ENCODE measurements around the gene SLC44A5.
"Not testable (repeated sequence)": the region's sequence is repeated elsewhere in the genome, so short reads cannot be mapped to it uniquely, and the experiment has no call there.

Gene SLC44A5

DNA sequence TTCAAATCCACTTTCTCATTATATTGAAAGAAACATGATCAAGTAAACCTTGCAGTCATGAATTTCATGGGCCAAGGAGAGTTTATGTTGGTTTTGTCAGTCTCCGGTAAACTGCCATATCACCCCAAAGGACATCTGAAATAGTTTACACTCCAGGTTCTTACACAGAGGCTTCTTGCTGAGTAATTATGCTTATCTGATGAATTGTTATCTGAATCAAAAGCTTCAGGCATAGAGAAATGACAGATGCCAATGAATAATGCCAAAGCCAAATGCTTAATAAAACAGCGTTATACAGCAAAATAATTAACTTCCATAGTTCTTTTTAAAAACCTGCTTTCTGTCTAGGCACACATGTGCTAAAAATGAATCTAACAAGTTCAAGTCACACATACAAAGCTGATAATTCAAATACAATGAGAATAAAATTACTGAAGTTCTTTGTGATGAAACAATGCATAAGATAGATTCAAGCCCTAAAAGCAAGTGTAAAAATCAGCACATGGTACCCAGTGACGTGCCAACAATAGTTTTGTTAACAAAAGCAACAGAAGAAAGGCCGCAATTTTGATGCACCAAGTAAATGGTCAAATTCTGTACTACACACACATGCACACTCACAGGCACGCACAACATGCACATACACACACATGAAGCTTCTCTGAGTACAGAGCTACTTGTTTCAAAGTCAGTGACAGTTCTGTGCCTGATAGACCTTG is 109.2 kb downstream of the SLC44A5 start:
- Histone ChIP-seq H3K4me3 (no peak overlapping the region), H3K27me3 (no peaks in the 10 kb centered on the region), H3K9me3 (no peaks in the 10 kb centered on the region), H3K9ac (no peak overlapping the region), H3K36me3 (no peaks in the 10 kb centered on the region), H3K4me2 (no peak overlapping the region), H4K20me1 (no peaks in the 10 kb centered on the region), H3K4me1 (no peaks in the 10 kb centered on the region), H3K27ac (no peak overlapping the region)
- no peak for TF ChIP-seq Cebpa-rat (IDR thresholded peaks at IDR 0.05)

DNA sequence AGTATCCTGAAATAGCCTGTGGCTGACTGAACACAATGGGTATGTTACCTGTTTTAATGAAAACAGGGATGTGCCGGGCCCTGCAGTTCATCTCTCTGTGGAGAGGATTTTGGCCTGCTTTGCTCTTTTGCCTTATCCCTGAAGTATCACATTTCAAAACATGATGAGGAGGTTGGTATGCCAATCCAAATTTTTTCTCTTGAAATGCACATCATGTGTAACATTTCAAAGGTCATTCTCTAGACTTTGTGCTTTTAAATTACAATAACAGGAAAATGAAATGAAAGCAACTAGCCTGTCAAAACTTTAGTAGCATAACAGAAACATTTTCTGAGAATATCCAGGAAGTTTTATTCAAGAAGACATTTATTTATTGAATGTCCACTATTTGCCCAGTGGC is 118.9 kb downstream of the SLC44A5 start:
- Histone ChIP-seq H3K27me3 (no peaks in the 10 kb centered on the region), H3K4me2 (no peak overlapping the region), H3K36me3 (no peaks in the 10 kb centered on the region), H3K9ac (no peak overlapping the region), H3K4me1 (peaks cover 14% of the 10 kb centered on the region), H4K20me1 (no peaks in the 10 kb centered on the region), H3K27ac (no peak overlapping the region), H3K9me3 (peaks cover 13% of the 10 kb centered on the region), H3K4me3 (no peak overlapping the region)
- TF ChIP-seq Cebpa-rat (IDR thresholded peaks at IDR 0.05), result no peak

GRCh38 chr1:75487399-75487798 is 123.5 kb downstream of the SLC44A5 start:
- Histone ChIP-seq H4K20me1 (no peaks in the 10 kb centered on the region), H3K36me3 (no peaks in the 10 kb centered on the region), H3K9me3 (peaks cover 19% of the 10 kb centered on the region), H3K9ac (no peak overlapping the region), H3K27ac (no peak overlapping the region), H3K4me1 (peaks cover 14% of the 10 kb centered on the region), H3K27me3 (no peaks in the 10 kb centered on the region), H3K4me2 (peak overlapping the region; percentile 35; the same call in 1 of the 2 replicates), H3K4me3 (no peak overlapping the region)
- TF ChIP-seq Cebpa-rat (IDR thresholded peaks at IDR 0.05), result no peak

DNA sequence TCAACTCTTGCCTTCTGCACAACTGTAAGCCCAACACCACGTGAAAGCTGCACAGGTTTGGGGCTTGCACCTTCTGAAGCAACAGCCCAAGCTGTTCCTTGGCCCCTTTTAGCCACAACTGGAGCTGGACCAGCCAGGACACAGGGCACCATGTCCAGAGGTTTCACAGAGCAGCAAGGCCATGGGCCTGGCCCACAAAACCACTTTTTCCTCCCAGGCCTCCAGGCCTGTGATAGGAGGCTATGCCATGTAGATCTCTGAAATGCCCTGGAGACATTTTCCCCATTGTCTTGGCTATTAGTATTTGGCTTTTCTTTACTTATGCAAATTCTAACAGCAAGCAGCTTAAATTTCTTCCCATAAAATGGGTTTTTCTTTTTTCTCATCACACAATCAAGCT is 126.1 kb downstream of the SLC44A5 start:
- H3K27ac ChIP-seq, result no peak overlapping the region
- no peak overlapping the region for H3K4me3 ChIP-seq
- H3K4me2 ChIP-seq, result no peak overlapping the region
- no peaks in the 10 kb centered on the region for H3K36me3 ChIP-seq
- peaks cover 19% of the 10 kb centered on the region for H3K9me3 ChIP-seq
- H4K20me1 ChIP-seq, result no peaks in the 10 kb centered on the region
- peaks cover 8% of the 10 kb centered on the region for H3K4me1 ChIP-seq
- TF ChIP-seq Cebpa-rat (IDR thresholded peaks at IDR 0.05), result no peak
- H3K9ac ChIP-seq, result no peak overlapping the region
- H3K27me3 ChIP-seq, result no peaks in the 10 kb centered on the region

DNA sequence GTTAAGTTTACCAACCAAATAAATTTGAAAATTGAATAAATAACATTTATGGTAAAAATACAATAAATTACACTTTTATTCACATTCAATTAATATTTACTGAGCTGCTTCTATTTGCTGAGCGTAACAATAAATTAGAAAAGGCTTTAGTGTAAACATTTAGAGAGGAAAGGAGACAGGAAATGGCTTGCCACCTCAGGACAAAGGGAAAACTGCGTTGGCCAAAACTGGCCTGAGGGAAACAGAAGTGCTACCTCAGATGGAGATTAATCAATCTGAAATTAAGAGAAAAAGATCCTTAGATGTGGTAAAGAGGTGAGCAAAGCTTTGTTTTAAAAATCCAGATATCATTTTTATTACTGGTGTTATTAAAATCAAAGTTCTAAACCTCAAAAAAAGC is 128.0 kb downstream of the SLC44A5 start:
- no peak overlapping the region for H3K9ac ChIP-seq
- H3K4me2 ChIP-seq, result no peak overlapping the region
- no peak overlapping the region for H3K27ac ChIP-seq
- TF ChIP-seq Cebpa-rat (IDR thresholded peaks at IDR 0.05), result no peak
- H3K4me3 ChIP-seq, result no peak overlapping the region
- no peaks in the 10 kb centered on the region for H3K36me3 ChIP-seq
- H3K9me3 ChIP-seq, result peaks cover 19% of the 10 kb centered on the region
- H3K4me1 ChIP-seq, result peaks cover 8% of the 10 kb centered on the region
- H4K20me1 ChIP-seq, result no peaks in the 10 kb centered on the region
- H3K27me3 ChIP-seq, result no peaks in the 10 kb centered on the region

GRCh38 chr1:75476486-75476885 is 134.4 kb downstream of the SLC44A5 start:
- not testable (repeated sequence) for H3K4me2 ChIP-seq, H3K9ac ChIP-seq, H3K36me3 ChIP-seq, H3K27ac ChIP-seq, H3K27me3 ChIP-seq, H4K20me1 ChIP-seq, H3K4me3 ChIP-seq, H3K9me3 ChIP-seq, H3K4me1 ChIP-seq

DNA sequence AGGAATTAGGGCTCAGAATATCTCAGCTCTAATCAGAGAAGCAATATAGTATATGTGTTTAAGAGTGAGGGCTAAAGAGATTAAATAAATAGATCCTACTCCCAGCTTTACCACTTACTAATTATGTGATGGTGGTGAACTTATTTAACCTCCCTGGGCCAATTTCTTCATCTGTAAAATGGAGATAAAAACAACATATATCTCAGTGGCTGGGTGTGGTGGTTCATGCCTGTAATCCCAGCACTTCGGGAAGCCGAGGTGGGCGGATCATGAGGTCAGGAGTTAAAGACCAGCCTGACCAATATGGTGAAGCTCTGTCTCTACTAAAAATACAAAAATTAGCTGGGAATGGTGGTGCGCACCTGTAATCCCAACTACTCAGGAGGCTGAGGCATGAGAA is 135.2 kb downstream of the SLC44A5 start:
- H3K27ac ChIP-seq, result no peak overlapping the region
- TF ChIP-seq Cebpa-rat (IDR thresholded peaks at IDR 0.05), result no peak
- H4K20me1 ChIP-seq, result no peaks in the 10 kb centered on the region
- 0 out of 2 replicates have a peak, but pooled peaks cover 6% of the 10 kb centered on the region for H3K4me1 ChIP-seq
- H3K9me3 ChIP-seq, result no peaks in the 10 kb centered on the region
- H3K4me3 ChIP-seq, result no peak overlapping the region
- H3K36me3 ChIP-seq, result no peaks in the 10 kb centered on the region
- H3K4me2 ChIP-seq, result no peak overlapping the region
- H3K9ac ChIP-seq, result no peak overlapping the region
- H3K27me3 ChIP-seq, result no peaks in the 10 kb centered on the region

GRCh38 chr1:75472971-75473603 is 137.8 kb downstream of the SLC44A5 start:
- Histone ChIP-seq H3K36me3 (no peaks in the 10 kb centered on the region), H4K20me1 (no peaks in the 10 kb centered on the region), H3K4me1 (0 out of 2 replicates have a peak, but pooled peaks cover 6% of the 10 kb centered on the region), H3K4me2 (no peak overlapping the region), H3K4me3 (no peak overlapping the region), H3K27me3 (no peaks in the 10 kb centered on the region), H3K9me3 (no peaks in the 10 kb centered on the region), H3K9ac (no peak overlapping the region), H3K27ac (no peak overlapping the region)
- TF ChIP-seq Cebpa-rat (IDR thresholded peaks at IDR 0.05), result no peak

- Histone ChIP-seq H3K27ac (no peak overlapping the region), H3K9ac (no peak overlapping the region), H3K27me3 (no peaks in the 10 kb centered on the region), H3K36me3 (no peaks in the 10 kb centered on the region), H4K20me1 (no peaks in the 10 kb centered on the region), H3K4me2 (no peak overlapping the region), H3K4me1 (0 out of 2 replicates have a peak, but pooled peaks cover 6% of the 10 kb centered on the region), H3K9me3 (no peaks in the 10 kb centered on the region), H3K4me3 (no peak overlapping the region)
- no peak for TF ChIP-seq Cebpa-rat (IDR thresholded peaks at IDR 0.05)
These were observed 138.6 kb downstream of the SLC44A5 start for GRCh38 chr1:75472089-75472970.

DNA sequence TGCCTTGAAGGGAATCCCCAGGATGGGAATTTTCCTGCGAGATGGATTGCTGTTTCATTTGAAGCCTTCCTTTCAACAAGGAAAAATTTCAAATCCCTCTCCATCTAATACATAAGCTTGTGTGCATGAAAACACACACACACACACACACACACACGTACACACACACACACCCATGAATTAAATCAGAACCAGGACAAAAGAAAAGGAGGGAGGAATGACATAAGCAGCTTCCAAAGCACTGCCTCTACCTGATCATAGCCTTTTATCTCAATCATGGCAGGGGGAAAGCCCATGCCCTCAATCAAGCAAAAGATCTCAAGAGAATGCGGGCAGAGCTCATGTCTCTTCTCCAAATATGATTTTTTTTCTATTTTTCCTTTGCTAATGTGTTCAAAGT is 139.7 kb downstream of the SLC44A5 start:
- Histone ChIP-seq H3K4me2 (no peak overlapping the region), H3K27ac (no peak overlapping the region), H3K4me1 (0 out of 2 replicates have a peak, but pooled peaks cover 6% of the 10 kb centered on the region), H3K9ac (no peak overlapping the region), H3K27me3 (no peaks in the 10 kb centered on the region), H3K9me3 (no peaks in the 10 kb centered on the region), H3K4me3 (no peak overlapping the region), H4K20me1 (no peaks in the 10 kb centered on the region), H3K36me3 (no peaks in the 10 kb centered on the region)
- TF ChIP-seq Cebpa-rat (IDR thresholded peaks at IDR 0.05), result no peak
